Stimulated activated CD4-positive, alpha-beta T cell treated with anti-CD3 and anti-CD28 coated beads, TNF-alpha, amount 100 ng/mL, for 24 hours (primary cell): Measurements from ENCODE around the gene IRS1.

Source experiments
- DNase-seq, 3 experiments: peaks; one replicate each; pipeline ENCODE4 v3.0.0-alpha.2; 2020; ENCODE audit warnings: low read depth in 3 of 3

The IRS1 gene

GRCh38 chr2:226818930-226819329 is 19.3 kb upstream of the IRS1 start:
- DNase-seq = no peak

- no peak for DNase-seq
These were observed 13.6 kb upstream of the IRS1 start for GRCh38 chr2:226813148-226813701.

GRCh38 chr2:226803410-226803809 is 3.8 kb upstream of the IRS1 start:
- no peak for DNase-seq

- no peak for DNase-seq
These were observed 3.0 kb upstream of the IRS1 start for GRCh38 chr2:226802573-226802972.

GRCh38 chr2:226800941-226801784 is 1.5 kb upstream of the IRS1 start:
- DNase-seq = peak in 2 of 3 experiments; percentile 71 to 84

- DNase-seq = no peak
These were observed 638 bp upstream of the IRS1 start for GRCh38 chr2:226799976-226800940.

- peak in 1 of 3 experiments; percentile 40 for DNase-seq
These were observed 1.0 kb downstream of the IRS1 start for GRCh38 chr2:226798422-226799210.

GRCh38 chr2:226797989-226798421 is 1.6 kb downstream of the IRS1 start:
- DNase-seq = no peak

- DNase-seq = no peak
These were observed 2.2 kb downstream of the IRS1 start for GRCh38 chr2:226797289-226797988.

- DNase-seq = no peak
These were observed 2.8 kb downstream of the IRS1 start for GRCh38 chr2:226796840-226797288.

GRCh38 chr2:226796012-226796839 is 3.4 kb downstream of the IRS1 start:
- no peak for DNase-seq

- DNase-seq = no peak
These were observed 4.2 kb downstream of the IRS1 start for GRCh38 chr2:226795281-226796011.

GRCh38 chr2:226794751-226795171 is 4.9 kb downstream of the IRS1 start:
- DNase-seq = no peak

- DNase-seq = no peak
These were observed 5.4 kb downstream of the IRS1 start for GRCh38 chr2:226794196-226794661.

- no peak for DNase-seq
These were observed 6.0 kb downstream of the IRS1 start for GRCh38 chr2:226793646-226794045.

GRCh38 chr2:226792155-226792881 is 7.3 kb downstream of the IRS1 start:
- no peak for DNase-seq

GRCh38 chr2:226791487-226792081 is 8.0 kb downstream of the IRS1 start:
- peak; percentile 84 to 90 (median 87) for DNase-seq

- no peak for DNase-seq
These were observed 8.5 kb downstream of the IRS1 start for GRCh38 chr2:226791056-226791486.
